ENCODE measurements around the gene NGEF. TPM values are rescaled to one million over a fixed set of nuclear protein-coding genes. Genes with fewer than 3 reads are reported as not detected.

The NGEF gene
- polyA plus RNA-seq, 3 donors, result not detected

DNA sequence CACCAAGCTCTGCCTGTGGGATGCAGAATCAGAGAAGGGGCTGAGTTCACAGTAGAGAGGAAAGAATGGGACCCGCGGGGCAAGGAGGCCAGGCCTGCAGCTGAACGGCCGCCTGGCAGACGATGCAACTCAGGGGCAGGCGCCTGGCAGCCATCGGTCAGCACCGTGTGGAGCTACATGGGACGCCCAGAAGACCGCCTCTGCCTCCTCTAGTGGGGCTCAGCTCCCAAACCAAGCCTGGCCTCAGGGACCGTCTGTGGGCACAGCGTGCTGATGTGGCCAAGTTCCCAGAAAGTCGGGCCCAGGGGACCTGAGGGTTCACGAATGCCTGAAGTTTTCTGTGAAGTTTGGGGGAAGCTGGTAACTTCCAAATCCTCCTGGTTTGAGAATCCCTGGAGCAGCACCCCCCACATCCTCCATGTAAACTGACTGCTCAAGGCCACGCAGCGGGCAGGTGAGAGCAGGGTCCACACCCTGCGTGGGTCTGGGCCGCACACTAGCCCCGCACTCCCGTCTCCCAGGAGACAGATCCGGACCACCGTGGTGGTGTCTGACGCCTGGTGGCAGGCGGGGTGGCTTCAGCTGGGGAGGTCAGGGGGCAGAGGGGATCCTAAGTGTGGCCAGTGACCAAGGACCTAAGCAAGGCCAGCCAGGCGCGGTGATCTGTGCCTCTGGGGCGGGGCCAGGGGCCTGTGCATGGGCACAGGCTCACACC, 128.3 kb downstream of the NGEF start:
- Histone ChIP-seq H3K27ac (ENCODE audit: low read depth in 1 of 2, low read length in 2 of 2) (no peak overlapping the region), H3K36me3 (replicated peaks in 1 of 2; ENCODE audit: control insufficient read depth in 1 of 2, insufficient read depth in 2 of 2, low read length in 2 of 2) (no peaks in the 10 kb centered on the region), H4K20me1 (ENCODE audit: insufficient read depth, low read length) (no peaks in the 10 kb centered on the region), H2AFZ (ENCODE audit: insufficient read depth, low read depth, low read length, poor library complexity, severe bottlenecking) (no peak overlapping the region), H3K4me2 (replicated peaks; ENCODE audit: extremely low read depth, low read length, poor library complexity, severe bottlenecking) (no peak overlapping the region), H3K27me3 (ENCODE audit: control insufficient read depth in 2 of 2, insufficient read depth in 2 of 2, low read length in 2 of 2) (no peaks in the 10 kb centered on the region), H3K4me1 (ENCODE audit: control insufficient read depth in 1 of 2, insufficient read depth in 2 of 2, low read length in 2 of 2) (no peaks in the 10 kb centered on the region), H3K4me3 (replicated peaks in 1 of 3; ENCODE audit: low read depth in 2 of 3, low read length in 3 of 3) (no peak overlapping the region), H3K79me2 (ENCODE audit: insufficient read depth, low read length) (no peaks in the 10 kb centered on the region), H3K9me3 (replicated peaks in 1 of 2; ENCODE audit: control insufficient read depth in 1 of 2, insufficient read depth in 1 of 2, low read length in 2 of 2) (no peaks in the 10 kb centered on the region), H3K9ac (ENCODE audit: insufficient read depth, low read length, poor library complexity, severe bottlenecking) (no peak overlapping the region)
- no peaks in the 10 kb centered on the region for H3K36me3 Mint-ChIP-seq
- no peak for DNase-seq
- H3K4me3 Mint-ChIP-seq, result no peak overlapping the region
- intact Hi-C loops (cut with micrococcal nuclease), result no loop called here
- peaks cover 3 to 13% (median 4%) of the 10 kb centered on the region in 3 donors for H3K27me3 Mint-ChIP-seq (ENCODE audit: low read depth in 3 of 3)
- H3K9me3 Mint-ChIP-seq, result peaks cover 0 to 3% (median 0%) of the 10 kb centered on the region in 7 donors
- H3K27ac Mint-ChIP-seq, result no peak overlapping the region
- WGBS (ENCODE audit: insufficient coverage), result 95% methylated on average over 25 of the region's 27 CpGs
- H3K4me1 Mint-ChIP-seq, result no peaks in the 10 kb centered on the region
- TF ChIP-seq, protein P1, sequence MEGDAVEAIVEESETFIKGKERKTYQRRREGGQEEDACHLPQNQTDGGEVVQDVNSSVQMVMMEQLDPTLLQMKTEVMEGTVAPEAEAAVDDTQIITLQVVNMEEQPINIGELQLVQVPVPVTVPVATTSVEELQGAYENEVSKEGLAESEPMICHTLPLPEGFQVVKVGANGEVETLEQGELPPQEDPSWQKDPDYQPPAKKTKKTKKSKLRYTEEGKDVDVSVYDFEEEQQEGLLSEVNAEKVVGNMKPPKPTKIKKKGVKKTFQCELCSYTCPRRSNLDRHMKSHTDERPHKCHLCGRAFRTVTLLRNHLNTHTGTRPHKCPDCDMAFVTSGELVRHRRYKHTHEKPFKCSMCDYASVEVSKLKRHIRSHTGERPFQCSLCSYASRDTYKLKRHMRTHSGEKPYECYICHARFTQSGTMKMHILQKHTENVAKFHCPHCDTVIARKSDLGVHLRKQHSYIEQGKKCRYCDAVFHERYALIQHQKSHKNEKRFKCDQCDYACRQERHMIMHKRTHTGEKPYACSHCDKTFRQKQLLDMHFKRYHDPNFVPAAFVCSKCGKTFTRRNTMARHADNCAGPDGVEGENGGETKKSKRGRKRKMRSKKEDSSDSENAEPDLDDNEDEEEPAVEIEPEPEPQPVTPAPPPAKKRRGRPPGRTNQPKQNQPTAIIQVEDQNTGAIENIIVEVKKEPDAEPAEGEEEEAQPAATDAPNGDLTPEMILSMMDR (IDR thresholded peaks at IDR 0.05), result no peak

DNA sequence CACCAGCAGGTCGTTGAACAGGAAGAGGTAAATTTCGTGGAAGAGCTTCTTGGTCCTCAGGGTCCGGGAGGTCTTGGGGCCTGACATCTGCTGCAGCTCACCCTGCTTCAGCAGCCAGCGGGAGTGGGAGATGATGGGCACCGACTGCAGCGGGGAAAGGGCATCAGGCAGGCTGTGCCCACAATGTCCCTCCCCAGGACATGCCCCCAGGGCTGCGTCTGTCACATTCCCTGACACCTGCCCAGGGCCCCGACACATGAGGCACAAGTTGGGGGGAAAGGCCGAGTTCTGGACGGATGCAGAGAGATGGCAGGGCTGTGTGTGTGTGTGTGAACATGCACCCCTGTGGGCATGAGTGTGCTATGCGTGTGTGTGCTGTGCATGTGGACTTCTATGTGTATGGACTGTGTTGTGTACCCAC, 129.0 kb downstream of the NGEF start:
- no peaks in the 10 kb centered on the region for H3K79me2 ChIP-seq (ENCODE audit: insufficient read depth, low read length)
- DNase-seq, result no peak
- no peak overlapping the region for H3K4me3 ChIP-seq (replicated peaks in 1 of 3; ENCODE audit: low read depth in 2 of 3, low read length in 3 of 3)
- no peak overlapping the region for H3K9ac ChIP-seq (ENCODE audit: insufficient read depth, low read length, poor library complexity, severe bottlenecking)
- Mint-ChIP-seq H3K9me3 (peaks cover 0 to 3% (median 0%) of the 10 kb centered on the region in 7 donors), H3K27me3 (ENCODE audit: low read depth in 3 of 3) (peaks cover 3 to 10% (median 4%) of the 10 kb centered on the region in 3 donors), H3K36me3 (no peaks in the 10 kb centered on the region), H3K27ac (no peak overlapping the region), H3K4me3 (no peak overlapping the region), H3K4me1 (no peaks in the 10 kb centered on the region)
- WGBS (ENCODE audit: insufficient coverage), result 90% methylated on average over 11 of the region's 11 CpGs
- H3K9me3 ChIP-seq (replicated peaks in 1 of 2; ENCODE audit: control insufficient read depth in 1 of 2, insufficient read depth in 1 of 2, low read length in 2 of 2), result no peaks in the 10 kb centered on the region
- no peaks in the 10 kb centered on the region for H3K4me1 ChIP-seq (ENCODE audit: control insufficient read depth in 1 of 2, insufficient read depth in 2 of 2, low read length in 2 of 2)
- no peak overlapping the region for H3K4me2 ChIP-seq (replicated peaks; ENCODE audit: extremely low read depth, low read length, poor library complexity, severe bottlenecking)
- TF ChIP-seq, protein P1 (IDR thresholded peaks at IDR 0.05), result no peak
- intact Hi-C loops (cut with micrococcal nuclease), result no loop called here
- H3K27ac ChIP-seq (ENCODE audit: low read depth in 1 of 2, low read length in 2 of 2), result no peak overlapping the region
- H3K36me3 ChIP-seq (replicated peaks in 1 of 2; ENCODE audit: control insufficient read depth in 1 of 2, insufficient read depth in 2 of 2, low read length in 2 of 2), result no peaks in the 10 kb centered on the region
- H2AFZ ChIP-seq (ENCODE audit: insufficient read depth, low read depth, low read length, poor library complexity, severe bottlenecking), result no peak overlapping the region
- no peaks in the 10 kb centered on the region for H3K27me3 ChIP-seq (ENCODE audit: control insufficient read depth in 2 of 2, insufficient read depth in 2 of 2, low read length in 2 of 2)
- no peaks in the 10 kb centered on the region for H4K20me1 ChIP-seq (ENCODE audit: insufficient read depth, low read length)

All from CD14-positive monocyte (primary cell).